Measurements from ENCODE around the gene TSPAN19. TPM values are rescaled to one million over a fixed set of nuclear protein-coding genes. Genes with fewer than 3 reads are reported as not detected.

Gene TSPAN19
- not detected for total RNA-seq
- long read RNA-seq, donor 1: 0 reads
- long read RNA-seq, donor 2: 0 reads

GRCh38 chr12:85036234-85036707 is at the start of gene TSPAN19, which contains the start of gene LRRIQ1:
TSS of gene TSPAN19 (minus strand) at chr12:85036277. CDS start at chr12:85029946, 6,331 bp downstream.
TSS of gene LRRIQ1 (plus strand) at chr12:85036351. CDS start at chr12:85038177, 1,826 bp downstream.
- DNase-seq (ENCODE audit: low spot score): peak; percentile 76

GRCh38 chr12:85085066-85085465 is 49.0 kb upstream of the TSPAN19 start:
- no peak for DNase-seq (ENCODE audit: low spot score)
- intact Hi-C loops (cut with DNase I): no loop called here

More at GRCh38 chr12:85036234-85036707, at the start of gene TSPAN19, which contains the start of gene LRRIQ1:
- intact Hi-C loops (cut with DNase I): loop anchor here in 1 of 2 donors (10.0 kb wide), 1 partner anchor 161 kb away; no protein-coding TSS in a partner anchor

- no peak for DNase-seq (ENCODE audit: low spot score)
- intact Hi-C loops (cut with DNase I): no loop called here
These were observed 40.8 kb upstream of the TSPAN19 start for GRCh38 chr12:85076688-85077430.

- DNase-seq (ENCODE audit: low spot score): no peak
- intact Hi-C loops (cut with DNase I): no loop called here
These were observed 36.7 kb upstream of the TSPAN19 start for GRCh38 chr12:85072826-85073225.

GRCh38 chr12:85065837-85066482 is 29.9 kb upstream of the TSPAN19 start:
- DNase-seq (ENCODE audit: low spot score): no peak
- intact Hi-C loops (cut with DNase I): no loop called here

- intact Hi-C loops (cut with DNase I): no loop called here
- DNase-seq (ENCODE audit: low spot score): no peak
These were observed 24.8 kb upstream of the TSPAN19 start for GRCh38 chr12:85060916-85061315.

GRCh38 chr12:85059594-85059993 is 23.5 kb upstream of the TSPAN19 start:
- intact Hi-C loops (cut with DNase I): no loop called here
- no peak for DNase-seq (ENCODE audit: low spot score)

GRCh38 chr12:85058339-85058738 is 22.3 kb upstream of the TSPAN19 start:
- intact Hi-C loops (cut with DNase I): no loop called here
- no peak for DNase-seq (ENCODE audit: low spot score)

- no peak for DNase-seq (ENCODE audit: low spot score)
- intact Hi-C loops (cut with DNase I): no loop called here
These were observed 21.4 kb upstream of the TSPAN19 start for GRCh38 chr12:85057370-85057963.

- intact Hi-C loops (cut with DNase I): no loop called here
- DNase-seq (ENCODE audit: low spot score): no peak
These were observed 7.8 kb upstream of the TSPAN19 start for GRCh38 chr12:85043829-85044228.

- DNase-seq (ENCODE audit: low spot score): no peak
- intact Hi-C loops (cut with DNase I): no loop called here
These were observed 5.3 kb upstream of the TSPAN19 start for GRCh38 chr12:85041395-85041794.

- intact Hi-C loops (cut with DNase I): loop anchor here in 1 of 2 donors (10.0 kb wide), 1 partner anchor 162 kb away; no protein-coding TSS in a partner anchor
These were observed 656 bp upstream of the TSPAN19 start for GRCh38 chr12:85036733-85037132.

GRCh38 chr12:85029456-85029855 is 6.6 kb downstream of the TSPAN19 start:
- no peak for DNase-seq (ENCODE audit: low spot score)
- intact Hi-C loops (cut with DNase I): no loop called here

More at GRCh38 chr12:85036733-85037132, 656 bp upstream of the TSPAN19 start:
- DNase-seq (ENCODE audit: low spot score): no peak

- DNase-seq (ENCODE audit: low spot score): no peak
- intact Hi-C loops (cut with DNase I): no loop called here
These were observed 18.0 kb downstream of the TSPAN19 start for GRCh38 chr12:85018098-85018497.

- no peak for DNase-seq (ENCODE audit: low spot score)
- intact Hi-C loops (cut with DNase I): no loop called here
These were observed 18.5 kb downstream of the TSPAN19 start for GRCh38 chr12:85017618-85018017.

- no peak for DNase-seq (ENCODE audit: low spot score)
- intact Hi-C loops (cut with DNase I): no loop called here
These were observed 18.9 kb downstream of the TSPAN19 start for GRCh38 chr12:85017133-85017532.

- intact Hi-C loops (cut with DNase I): no loop called here
- no peak for DNase-seq (ENCODE audit: low spot score)
These were observed 19.7 kb downstream of the TSPAN19 start for GRCh38 chr12:85016413-85016812.

- no peak for DNase-seq (ENCODE audit: low spot score)
- intact Hi-C loops (cut with DNase I): no loop called here
These were observed 28.2 kb downstream of the TSPAN19 start for GRCh38 chr12:85007836-85008235.

GRCh38 chr12:85006206-85006605 is 29.9 kb downstream of the TSPAN19 start:
- no peak for DNase-seq (ENCODE audit: low spot score)
- intact Hi-C loops (cut with DNase I): no loop called here

GRCh38 chr12:85005615-85006014 is 30.5 kb downstream of the TSPAN19 start:
- no peak for DNase-seq (ENCODE audit: low spot score)
- intact Hi-C loops (cut with DNase I): no loop called here

Data from posterior vena cava (tissue), 2 donors.